ENCODE results near the gene TSPEAR.
"Not testable (repeated sequence)": the region's sequence is repeated elsewhere in the genome, so short reads cannot be mapped to it uniquely, and the experiment has no call there.

Gene TSPEAR

DNA sequence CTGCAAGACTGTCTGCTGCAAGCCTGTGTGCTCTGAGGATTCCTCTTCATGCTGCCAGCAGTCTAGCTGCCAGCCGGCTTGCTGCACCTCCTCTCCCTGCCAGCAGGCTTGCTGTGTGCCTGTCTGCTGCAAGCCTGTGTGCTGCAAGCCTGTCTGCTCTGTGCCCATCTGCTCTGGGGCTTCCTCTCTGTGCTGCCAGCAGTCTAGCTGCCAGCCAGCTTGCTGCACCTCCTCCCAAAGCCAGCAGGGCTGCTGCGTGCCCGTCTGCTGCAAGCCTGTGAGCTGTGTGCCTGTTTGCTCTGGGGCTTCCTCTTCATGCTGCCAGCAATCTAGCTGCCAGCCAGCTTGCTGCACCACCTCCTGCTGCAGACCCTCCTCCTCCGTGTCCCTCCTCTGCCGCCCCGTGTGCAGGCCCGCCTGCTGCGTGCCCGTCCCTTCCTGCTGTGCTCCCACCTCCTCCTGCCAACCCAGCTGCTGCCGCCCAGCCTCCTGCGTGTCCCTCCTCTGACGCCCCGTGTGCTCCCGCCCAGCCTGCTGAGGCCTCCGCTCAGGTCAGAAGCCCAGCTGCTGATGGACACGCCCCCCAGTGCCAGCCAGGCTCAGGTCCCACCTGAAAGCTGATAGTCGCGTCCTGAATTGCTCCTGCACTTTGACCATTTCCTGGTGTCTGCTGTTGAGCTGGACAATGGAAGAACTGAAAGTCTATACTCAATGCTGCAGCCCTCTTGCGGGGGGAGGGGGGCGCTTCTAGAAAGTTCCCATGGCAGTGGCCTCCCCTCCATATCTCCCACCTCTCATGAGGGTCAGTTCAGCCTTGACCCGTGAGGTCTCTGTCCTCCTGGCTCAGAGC is 136.7 kb downstream of the TSPEAR start:
- Histone ChIP-seq H3K4me1 (no peaks in the 10 kb centered on the region), H3K9me3 (no peaks in the 10 kb centered on the region), H3K27me3 (peaks cover 16% of the 10 kb centered on the region), H3K36me3 (no peaks in the 10 kb centered on the region), H3K4me3 (ENCODE audit: low read depth, low read length) (no peak overlapping the region)
- no peak for DNase-seq
- TF ChIP-seq CTCF (IDR thresholded peaks at IDR 0.05; ENCODE audit: low read depth, low read length), result no peak

DNA sequence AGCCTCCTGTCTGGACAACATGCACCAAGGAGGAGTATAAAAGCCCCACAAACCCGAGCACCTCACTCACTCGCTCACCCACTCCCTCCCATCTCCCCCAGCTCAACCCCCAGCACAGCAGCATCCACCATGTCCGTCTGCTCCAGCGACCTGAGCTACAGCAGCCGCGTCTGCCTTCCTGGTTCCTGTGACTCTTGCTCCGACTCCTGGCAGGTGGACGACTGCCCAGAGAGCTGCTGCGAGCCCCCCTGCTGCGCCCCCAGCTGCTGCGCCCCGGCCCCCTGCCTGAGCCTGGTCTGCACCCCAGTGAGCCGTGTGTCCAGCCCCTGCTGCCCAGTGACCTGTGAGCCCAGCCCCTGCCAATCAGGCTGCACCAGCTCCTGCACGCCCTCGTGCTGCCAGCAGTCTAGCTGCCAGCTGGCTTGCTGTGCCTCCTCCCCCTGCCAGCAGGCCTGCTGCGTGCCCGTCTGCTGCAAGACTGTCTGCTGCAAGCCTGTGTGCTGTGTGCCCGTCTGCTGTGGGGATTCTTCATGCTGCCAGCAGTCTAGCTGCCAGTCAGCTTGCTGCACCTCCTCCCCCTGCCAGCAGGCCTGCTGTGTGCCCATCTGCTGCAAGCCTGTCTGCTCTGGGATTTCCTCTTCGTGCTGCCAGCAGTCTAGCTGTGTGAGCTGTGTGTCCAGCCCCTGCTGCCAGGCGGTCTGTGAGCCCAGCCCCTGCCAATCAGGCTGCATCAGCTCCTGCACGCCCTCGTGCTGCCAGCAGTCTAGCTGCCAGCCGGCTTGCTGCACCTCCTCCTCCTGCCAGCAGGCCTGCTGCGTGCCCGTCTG is 137.5 kb downstream of the TSPEAR start, which contains the start of gene KRTAP10-4:
KRTAP10-4 (plus strand) TSS at position 100 of the 827 bp plus-strand sequence; CDS start at position 130, 30 bp downstream.
- H3K4me1 ChIP-seq; H3K9me3 ChIP-seq; DNase-seq; H3K36me3 ChIP-seq; H3K4me3 ChIP-seq (ENCODE audit: low read depth, low read length): not testable (repeated sequence)
- H3K27me3 ChIP-seq, result peaks cover 16% of the 10 kb centered on the region

DNA sequence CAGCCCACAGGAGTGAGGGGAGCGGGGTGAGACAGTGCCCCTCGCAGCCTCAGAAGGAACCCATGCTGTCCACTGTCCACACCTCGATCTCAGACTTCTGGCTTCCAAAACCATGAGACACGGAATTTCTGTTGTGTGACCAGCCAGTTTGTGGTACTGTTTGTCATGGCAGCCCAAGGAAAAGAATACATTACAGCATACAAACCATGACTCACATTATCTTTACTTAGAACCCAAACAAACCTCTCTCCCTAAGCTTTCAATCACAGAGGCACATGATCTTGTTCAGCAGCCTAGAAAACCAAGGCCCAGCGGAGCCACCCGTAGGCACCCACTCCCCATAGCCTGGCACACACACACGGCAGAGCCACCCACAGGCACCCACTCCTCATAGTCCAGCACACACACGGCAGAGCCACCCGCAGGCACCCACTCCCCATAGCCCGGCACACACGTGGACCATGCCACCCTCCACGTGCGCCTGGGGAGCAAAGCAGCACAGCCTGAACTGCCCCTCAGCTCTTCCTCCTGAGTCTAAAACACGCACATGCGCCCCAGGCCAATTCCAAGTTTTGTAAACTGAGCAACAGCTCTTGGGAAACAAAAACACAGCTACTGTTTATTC is 138.3 kb downstream of the TSPEAR start:
- no peaks in the 10 kb centered on the region for H3K9me3 ChIP-seq
- H3K27me3 ChIP-seq, result peaks cover 16% of the 10 kb centered on the region
- TF ChIP-seq CTCF (IDR thresholded peaks at IDR 0.05; ENCODE audit: low read depth, low read length), result no peak
- no peak for DNase-seq
- H3K36me3 ChIP-seq, result no peaks in the 10 kb centered on the region
- H3K4me3 ChIP-seq (ENCODE audit: low read depth, low read length), result no peak overlapping the region
- no peaks in the 10 kb centered on the region for H3K4me1 ChIP-seq

GRCh38 chr21:44571844-44572782 is 139.3 kb downstream of the TSPEAR start:
- no peak for DNase-seq
- no peak for TF ChIP-seq CTCF (IDR thresholded peaks at IDR 0.05; ENCODE audit: low read depth, low read length)

DNA sequence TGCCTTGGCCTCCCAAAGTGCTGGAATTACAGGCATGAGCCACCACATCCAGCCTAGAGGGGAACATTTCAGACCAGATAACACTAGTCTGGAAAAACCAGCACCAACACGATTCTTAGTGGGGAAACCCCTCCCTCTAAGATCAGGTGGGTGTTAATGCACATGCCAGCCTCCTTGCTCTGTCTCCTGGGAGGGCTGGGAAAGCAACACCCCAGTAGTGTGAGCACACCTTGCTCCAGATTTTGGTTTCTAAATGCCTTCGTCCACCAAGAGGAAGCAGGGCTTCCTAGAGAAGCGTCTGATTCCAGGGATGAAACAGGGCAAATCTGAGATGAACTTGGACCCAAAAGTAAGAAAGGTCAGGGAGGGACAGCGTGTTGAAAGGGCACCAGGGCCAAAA is 140.1 kb downstream of the TSPEAR start:
- no peaks in the 10 kb centered on the region for H3K9me3 ChIP-seq
- no peak for TF ChIP-seq CTCF (IDR thresholded peaks at IDR 0.05; ENCODE audit: low read depth, low read length)
- H3K36me3 ChIP-seq, result no peaks in the 10 kb centered on the region
- no peaks in the 10 kb centered on the region for H3K4me1 ChIP-seq
- peaks cover 16% of the 10 kb centered on the region for H3K27me3 ChIP-seq
- no peak for DNase-seq
- H3K4me3 ChIP-seq (ENCODE audit: low read depth, low read length), result no peak overlapping the region

More at GRCh38 chr21:44571844-44572782, 139.3 kb downstream of the TSPEAR start:
- no peaks in the 10 kb centered on the region for H3K4me1 ChIP-seq
- H3K9me3 ChIP-seq, result no peaks in the 10 kb centered on the region
- H3K36me3 ChIP-seq, result no peaks in the 10 kb centered on the region
- H3K27me3 ChIP-seq, result peaks cover 16% of the 10 kb centered on the region
- no peak overlapping the region for H3K4me3 ChIP-seq (ENCODE audit: low read depth, low read length)
